ENCODE data around the gene TBC1D28.
"Not testable (repeated sequence)": the region's sequence is repeated elsewhere in the genome, so short reads cannot be mapped to it uniquely, and the experiment has no call there.

DNA sequence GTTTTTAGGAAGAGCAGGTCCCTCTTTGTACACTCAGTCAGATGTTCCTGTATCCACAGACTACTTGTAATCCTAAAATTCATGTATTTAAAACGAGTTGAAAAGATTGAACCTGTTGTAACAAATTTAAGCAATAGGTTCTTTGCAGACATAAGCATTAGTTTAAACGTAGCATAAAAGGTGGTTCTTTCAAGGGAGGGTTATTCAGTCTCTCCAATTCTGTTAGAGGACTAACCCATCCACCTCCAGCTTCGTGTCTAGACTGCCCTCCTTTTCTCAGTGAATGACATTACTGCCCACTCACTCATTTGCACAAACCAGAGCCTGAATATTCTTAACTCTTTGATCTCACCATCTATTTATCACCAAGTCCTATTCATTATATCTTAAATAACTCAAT is 38.5 kb upstream of the TBC1D28 start:
- TF ChIP-seq POLR2AphosphoS5, POLR2A (IDR thresholded peaks at IDR 0.05): not testable (repeated sequence)
- TF ChIP-seq, protein P1, sequence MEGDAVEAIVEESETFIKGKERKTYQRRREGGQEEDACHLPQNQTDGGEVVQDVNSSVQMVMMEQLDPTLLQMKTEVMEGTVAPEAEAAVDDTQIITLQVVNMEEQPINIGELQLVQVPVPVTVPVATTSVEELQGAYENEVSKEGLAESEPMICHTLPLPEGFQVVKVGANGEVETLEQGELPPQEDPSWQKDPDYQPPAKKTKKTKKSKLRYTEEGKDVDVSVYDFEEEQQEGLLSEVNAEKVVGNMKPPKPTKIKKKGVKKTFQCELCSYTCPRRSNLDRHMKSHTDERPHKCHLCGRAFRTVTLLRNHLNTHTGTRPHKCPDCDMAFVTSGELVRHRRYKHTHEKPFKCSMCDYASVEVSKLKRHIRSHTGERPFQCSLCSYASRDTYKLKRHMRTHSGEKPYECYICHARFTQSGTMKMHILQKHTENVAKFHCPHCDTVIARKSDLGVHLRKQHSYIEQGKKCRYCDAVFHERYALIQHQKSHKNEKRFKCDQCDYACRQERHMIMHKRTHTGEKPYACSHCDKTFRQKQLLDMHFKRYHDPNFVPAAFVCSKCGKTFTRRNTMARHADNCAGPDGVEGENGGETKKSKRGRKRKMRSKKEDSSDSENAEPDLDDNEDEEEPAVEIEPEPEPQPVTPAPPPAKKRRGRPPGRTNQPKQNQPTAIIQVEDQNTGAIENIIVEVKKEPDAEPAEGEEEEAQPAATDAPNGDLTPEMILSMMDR (IDR thresholded peaks at IDR 0.05), result not testable (repeated sequence)

All from upper lobe of left lung (tissue), 4 donors.